Sigmoid colon (tissue), 7 donors: ENCODE data around the gene OAS3. TPM values are rescaled to one million over a fixed set of nuclear protein-coding genes. Genes with fewer than 3 reads are reported as not detected.

Experiments used
- DNase-seq: peaks from one replicate; pipeline ENCODE4 v3.0.0-alpha.2; 2019
- H3K27ac ChIP-seq, 4 donors: fragments of 200-600 bp; sonication (generic); one replicate each; pipeline ENCODE4 v1.5.1; 2016 to 2019; ENCODE audit warnings: mild to moderate bottlenecking in 1 of 4
- H3K27me3 ChIP-seq, 3 donors: fragments of 200-600 bp; sonication (generic); one replicate each; pipeline ENCODE4 v1.5.1; 2019; ENCODE audit warnings: mild to moderate bottlenecking in 1 of 3
- H3K36me3 ChIP-seq, 4 donors: fragments of 200-600 bp; sonication (generic); one replicate each; pipeline ENCODE4 v1.5.1; 2016 to 2019
- H3K4me1 ChIP-seq, 4 donors: fragments of 200-600 bp; sonication (generic); one replicate each; pipeline ENCODE4 v1.5.1; 2017 to 2019
- H3K4me3 ChIP-seq, 4 donors: fragments of 200-600 bp; sonication (generic); one replicate each; pipeline ENCODE4 v1.5.1; 2017 to 2019; ENCODE audit warnings: mild to moderate bottlenecking in 2 of 4, moderate library complexity in 1 of 4
- H3K9me3 ChIP-seq, 4 donors: fragments of 200-600 bp in 3 of 4; sonication (generic) in 3 of 4; one replicate each; pipeline versions ENCODE4 v1.5.1 to v1.6.1; 2013 to 2019
- EP300 ChIP-seq, 4 donors: sonication (generic); formaldehyde crosslinking; IDR thresholded peaks; one replicate each; pipeline ENCODE4 v1.6.1; 2017; ENCODE audit warnings: antibody characterized with exemption in 4 of 4
- POLR2A ChIP-seq, 2 donors: fragments of 450-650 bp; IDR thresholded peaks; one replicate each; pipeline ENCODE4 v1.6.1; 2016; ENCODE audit warnings: antibody characterized with exemption in 2 of 2, mild to moderate bottlenecking in 2 of 2, moderate library complexity in 2 of 2
- POLR2AphosphoS5 ChIP-seq, 4 donors: sonication (generic); formaldehyde crosslinking; IDR thresholded peaks; one replicate each; pipeline ENCODE4 v1.6.1; 2017; ENCODE audit warnings: antibody characterized with exemption in 4 of 4
- WGBS, 2 donors: extraction: QIAGEN DNeasy Blood & Tissue Kit; methylation state at CpG; one replicate each; pipeline ENCODE4 v1.1.7; 2013; 5-methylcytosine and 5-hydroxymethylcytosine counted together
- intact Hi-C: fragments of 100-400 bp; cut with DNase I; formaldehyde crosslinking; loops from one replicate; pipeline ENCODE4 v1.15.1; 2023
- polyA plus RNA-seq, 3 donors: library from polyadenylated mRNA; stranded (reverse); fragments of 200-250 nt; gene quantifications; one replicate each; pipeline ENCODE4 v1.2.3, GENCODE V29; 2013
- total RNA-seq, 4 donors: library from RNA; depleted of rRNA; stranded (reverse); fragments of >200 nt; gene quantifications; one replicate each; pipeline ENCODE4 v1.1.0, GENCODE V29; 2016
- TF ChIP-seq, protein P1 (sequence below), 4 experiments: fragments of 450-650 bp in 3 of 4; fragments of 200-600 bp in 1 of 4; IDR thresholded peaks; one replicate each; pipeline ENCODE4 v1.5.1; 2016 to 2019; ENCODE audit warnings: antibody characterized with exemption in 4 of 4, mild to moderate bottlenecking in 3 of 4, moderate library complexity in 2 of 4
- donor health status: healthy with polysubstance abuse.
- donor health status: Bipolar disorder and iron deficiency.
- donor health status: healthy.

OAS3 gene
- total and polyA plus RNA-seq, 7 donors: 1.8 to 37.0 (median 6.1) TPM

DNA sequence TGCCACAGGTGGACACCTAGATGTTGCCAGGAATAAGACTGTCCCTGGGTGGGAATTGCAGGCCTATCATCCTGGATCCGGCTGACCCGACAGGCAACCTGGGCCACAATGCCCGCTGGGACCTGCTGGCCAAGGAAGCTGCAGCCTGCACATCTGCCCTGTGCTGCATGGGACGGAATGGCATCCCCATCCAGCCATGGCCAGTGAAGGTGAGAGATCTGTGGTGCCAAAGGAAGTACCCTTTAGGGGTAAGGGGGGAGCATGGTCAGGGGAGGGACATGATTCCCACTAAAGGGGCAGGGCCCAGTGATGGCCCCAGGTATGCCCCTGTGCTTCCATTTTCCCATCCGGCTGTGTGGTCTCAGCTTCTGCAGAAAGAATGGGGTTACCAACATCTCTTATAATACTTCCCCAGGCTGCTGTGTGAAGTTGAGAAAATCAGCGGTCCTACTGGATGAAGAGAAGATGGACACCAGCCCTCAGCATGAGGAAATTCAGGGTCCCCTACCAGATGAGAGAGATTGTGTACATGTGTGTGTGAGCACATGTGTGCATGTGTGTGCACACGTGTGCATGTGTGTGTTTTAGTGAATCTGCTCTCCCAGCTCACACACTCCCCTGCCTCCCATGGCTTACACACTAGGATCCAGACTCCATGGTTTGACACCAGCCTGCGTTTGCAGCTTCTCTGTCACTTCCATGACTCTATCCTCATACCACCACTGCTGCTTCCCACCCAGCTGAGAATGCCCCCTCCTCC, 31.5 kb downstream of the OAS3 start:
- 97% methylated on average over 8 of the region's 8 CpGs for whole genome bisulfite sequencing, 2 donors
- Histone ChIP-seq H3K36me3 (peaks cover 0 to 30% (median 0%) of the 10 kb centered on the region in 4 donors), H3K4me3 (no peak overlapping the region), H3K9me3 (no peaks in the 10 kb centered on the region), H3K4me1 (no peaks in the 10 kb centered on the region), H3K27me3 (no peaks in the 10 kb centered on the region), H3K27ac (no peak overlapping the region)
- TF ChIP-seq, protein P1, sequence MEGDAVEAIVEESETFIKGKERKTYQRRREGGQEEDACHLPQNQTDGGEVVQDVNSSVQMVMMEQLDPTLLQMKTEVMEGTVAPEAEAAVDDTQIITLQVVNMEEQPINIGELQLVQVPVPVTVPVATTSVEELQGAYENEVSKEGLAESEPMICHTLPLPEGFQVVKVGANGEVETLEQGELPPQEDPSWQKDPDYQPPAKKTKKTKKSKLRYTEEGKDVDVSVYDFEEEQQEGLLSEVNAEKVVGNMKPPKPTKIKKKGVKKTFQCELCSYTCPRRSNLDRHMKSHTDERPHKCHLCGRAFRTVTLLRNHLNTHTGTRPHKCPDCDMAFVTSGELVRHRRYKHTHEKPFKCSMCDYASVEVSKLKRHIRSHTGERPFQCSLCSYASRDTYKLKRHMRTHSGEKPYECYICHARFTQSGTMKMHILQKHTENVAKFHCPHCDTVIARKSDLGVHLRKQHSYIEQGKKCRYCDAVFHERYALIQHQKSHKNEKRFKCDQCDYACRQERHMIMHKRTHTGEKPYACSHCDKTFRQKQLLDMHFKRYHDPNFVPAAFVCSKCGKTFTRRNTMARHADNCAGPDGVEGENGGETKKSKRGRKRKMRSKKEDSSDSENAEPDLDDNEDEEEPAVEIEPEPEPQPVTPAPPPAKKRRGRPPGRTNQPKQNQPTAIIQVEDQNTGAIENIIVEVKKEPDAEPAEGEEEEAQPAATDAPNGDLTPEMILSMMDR (IDR thresholded peaks at IDR 0.05): no peak
- TF ChIP-seq EP300 (IDR thresholded peaks at IDR 0.05) (no peak), POLR2AphosphoS5 (IDR thresholded peaks at IDR 0.05) (no peak), POLR2A (IDR thresholded peaks at IDR 0.05) (no peak)
- no peak for DNase-seq
- intact Hi-C loops: no loop called here

DNA sequence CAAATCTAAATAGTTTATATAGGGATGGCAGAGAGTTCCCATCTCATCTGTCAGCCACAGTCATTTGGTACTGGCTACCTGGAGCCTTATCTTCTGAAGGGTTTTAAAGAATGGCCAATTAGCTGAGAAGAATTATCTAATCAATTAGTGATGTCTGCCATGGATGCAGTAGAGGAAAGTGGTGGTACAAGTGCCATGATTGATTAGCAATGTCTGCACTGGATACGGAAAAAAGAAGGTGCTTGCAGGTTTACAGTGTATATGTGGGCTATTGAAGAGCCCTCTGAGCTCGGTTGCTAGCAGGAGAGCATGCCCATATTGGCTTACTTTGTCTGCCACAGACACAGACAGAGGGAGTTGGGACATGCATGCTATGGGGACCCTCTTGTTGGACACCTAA, 32.1 kb downstream of the OAS3 start:
- Histone ChIP-seq H3K27ac (no peak overlapping the region), H3K36me3 (peaks cover 0 to 26% (median 0%) of the 10 kb centered on the region in 4 donors), H3K4me3 (no peak overlapping the region), H3K4me1 (no peaks in the 10 kb centered on the region), H3K27me3 (no peaks in the 10 kb centered on the region), H3K9me3 (no peaks in the 10 kb centered on the region)
- no peak for DNase-seq
- intact Hi-C loops: no loop called here
- 86 to 97% methylated on average over 2 of the region's 2 CpGs for WGBS, 2 donors
- TF ChIP-seq POLR2A (IDR thresholded peaks at IDR 0.05): no peak
- TF ChIP-seq POLR2AphosphoS5 (IDR thresholded peaks at IDR 0.05): no peak
- TF ChIP-seq EP300 (IDR thresholded peaks at IDR 0.05): no peak
- TF ChIP-seq, protein P1 (IDR thresholded peaks at IDR 0.05): no peak

DNA sequence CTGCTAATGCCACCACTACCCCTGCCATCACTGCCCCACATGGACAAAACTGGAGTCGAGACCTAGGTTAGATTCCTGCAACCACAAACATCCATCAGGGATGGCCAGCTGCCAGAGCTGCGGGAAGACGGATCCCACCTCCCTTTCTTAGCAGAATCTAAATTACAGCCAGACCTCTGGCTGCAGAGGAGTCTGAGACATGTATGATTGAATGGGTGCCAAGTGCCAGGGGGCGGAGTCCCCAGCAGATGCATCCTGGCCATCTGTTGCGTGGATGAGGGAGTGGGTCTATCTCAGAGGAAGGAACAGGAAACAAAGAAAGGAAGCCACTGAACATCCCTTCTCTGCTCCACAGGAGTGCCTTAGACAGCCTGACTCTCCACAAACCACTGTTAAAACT, 33.0 kb downstream of the OAS3 start:
- TF ChIP-seq POLR2AphosphoS5 (IDR thresholded peaks at IDR 0.05): no peak
- no peak for TF ChIP-seq EP300 (IDR thresholded peaks at IDR 0.05)
- no peak for TF ChIP-seq POLR2A (IDR thresholded peaks at IDR 0.05)
- TF ChIP-seq, protein P1 (IDR thresholded peaks at IDR 0.05): no peak
- H3K27ac ChIP-seq: no peak overlapping the region
- WGBS, 2 donors: 60 to 74% methylated on average over 5 of the region's 5 CpGs
- intact Hi-C loops: no loop called here
- H3K27me3 ChIP-seq: no peaks in the 10 kb centered on the region
- no peak overlapping the region for H3K4me3 ChIP-seq
- H3K4me1 ChIP-seq: no peaks in the 10 kb centered on the region
- H3K9me3 ChIP-seq: no peaks in the 10 kb centered on the region
- peaks cover 0 to 18% (median 0%) of the 10 kb centered on the region in 4 donors for H3K36me3 ChIP-seq
- no peak for DNase-seq

DNA sequence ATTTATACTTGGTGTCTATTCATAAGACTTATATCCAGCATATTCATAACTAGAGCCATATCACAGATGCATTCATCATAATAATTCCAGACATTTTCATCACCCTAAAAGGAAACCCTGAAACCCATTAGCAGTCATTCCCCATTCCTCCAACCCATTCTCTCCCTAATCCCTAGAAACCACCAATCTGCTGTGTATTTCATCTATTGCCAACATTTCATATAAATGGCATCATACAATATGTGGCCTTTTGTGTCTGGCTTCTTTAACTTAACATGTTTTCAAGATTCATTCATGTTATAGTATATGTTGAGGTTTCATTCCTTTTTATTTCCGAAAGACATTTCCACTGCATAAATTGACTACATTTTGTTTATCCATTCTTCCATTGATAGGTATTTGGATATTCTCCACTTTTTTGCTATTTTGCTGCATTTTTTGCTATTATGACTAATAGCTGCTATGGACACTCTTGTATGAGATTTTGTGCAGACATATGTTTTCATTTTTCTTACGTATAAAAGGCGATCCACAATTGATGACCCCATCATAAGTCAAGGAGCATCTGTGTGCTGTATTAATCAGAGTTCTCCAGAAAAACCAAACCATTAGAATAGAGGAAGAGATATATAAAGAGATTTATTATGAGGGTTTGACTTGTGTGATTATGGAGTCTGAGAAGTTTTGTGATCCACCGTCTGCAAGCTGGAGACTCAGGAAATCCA, 34.9 kb downstream of the OAS3 start:
- intact Hi-C loops: no loop called here
- peaks cover 0 to 10% (median 0%) of the 10 kb centered on the region in 4 donors for H3K36me3 ChIP-seq
- DNase-seq: no peak
- H3K4me3 ChIP-seq: no peak overlapping the region
- no peak overlapping the region for H3K27ac ChIP-seq
- H3K27me3 ChIP-seq: no peaks in the 10 kb centered on the region
- TF ChIP-seq, protein P1 (IDR thresholded peaks at IDR 0.05): no peak
- TF ChIP-seq EP300 (IDR thresholded peaks at IDR 0.05) (no peak), POLR2AphosphoS5 (IDR thresholded peaks at IDR 0.05) (no peak), POLR2A (IDR thresholded peaks at IDR 0.05) (no peak)
- H3K4me1 ChIP-seq: peaks cover 0 to 4% (median 0%) of the 10 kb centered on the region in 4 donors
- 84 to 93% methylated on average over 4 of the region's 4 CpGs for WGBS, 2 donors
- no peaks in the 10 kb centered on the region for H3K9me3 ChIP-seq
